Panc1 (cell line): ENCODE results near the gene MRLN. TPM values are rescaled to one million over a fixed set of nuclear protein-coding genes. Genes with fewer than 3 reads are reported as not detected.

Experiments
- ATAC-seq: fragments of 200-7000 bp; cut with Tn5 transposase; 2 replicates; pipeline ENCODE4 v1.9.1; 2020; ENCODE audit warnings: mild to moderate bottlenecking, moderate library complexity
- BruUV-seq: library from RNA; stranded (reverse); fragments of 400-500 nt; replicated peaks from 2 replicates; lab custom pipeline; 2021; lab: Mats Ljungman, UMichigan
- CTCF ChIA-PET: fragments of 300-600 bp; sonication (Branson Sonifier 250); formaldehyde crosslinking; loops from one replicate; lab custom pipeline; 2022; ENCODE audit warnings: antibody characterized with exemption; lab: Charles Lee
- POLR2A ChIA-PET: fragments of 300-600 bp; sonication (Branson Sonifier 250); formaldehyde crosslinking; loops from one replicate; lab custom pipeline; 2022; ENCODE audit warnings: antibody characterized with exemption; lab: Charles Lee
- DNase-seq: peaks from one replicate; pipeline ENCODE4 v3.0.0-alpha.2; 2010; ENCODE audit warnings: low read depth, low spot score
- H3K27ac ChIP-seq: 2 replicates; pipeline ENCODE4 v1.5.1; 2011; ENCODE audit warnings: mild to moderate bottlenecking, low read length, inconsistent platforms
- H3K27me3 ChIP-seq: fragments of 200-500 bp; sonication (Bioruptor generic); 2 replicates; pipeline ENCODE4 v1.6.0; 2014; ENCODE audit warnings: low read length, inconsistent platforms; ENCODE audit not compliant: control insufficient read depth, insufficient read depth
- H3K36me3 ChIP-seq: fragments of 200-500 bp; sonication (Bioruptor generic); 2 replicates; pipeline ENCODE4 v1.5.1; 2014; ENCODE audit warnings: inconsistent platforms, mild to moderate bottlenecking, low read length, moderate library complexity; ENCODE audit not compliant: control insufficient read depth, insufficient read depth
- H3K4me1 ChIP-seq: 2 replicates; pipeline ENCODE4 v1.5.1; 2011; ENCODE audit warnings: inconsistent platforms, mild to moderate bottlenecking, low read length, moderate library complexity; ENCODE audit not compliant: control insufficient read depth, insufficient read depth
- H3K4me3 ChIP-seq, 2 experiments: 2 replicates each; pipeline ENCODE4 v1.5.1; 2011 to 2012; ENCODE audit warnings: low read depth in 2 of 2, low read length in 2 of 2, mild to moderate bottlenecking in 2 of 2, inconsistent platforms in 1 of 2, moderate library complexity in 1 of 2
- H3K9me3 ChIP-seq: fragments of 200-500 bp; sonication (Bioruptor generic); 2 replicates; pipeline ENCODE4 v1.5.1; 2014; ENCODE audit warnings: low read depth, mild to moderate bottlenecking, inconsistent platforms, low read length, moderate library complexity; ENCODE audit not compliant: control insufficient read depth, insufficient read depth
- CTCF ChIP-seq: fragments of 450-650 bp; IDR thresholded peaks from 2 replicates; pipeline ENCODE4 v1.5.1; 2017; ENCODE audit warnings: mild to moderate bottlenecking
- POLR2AphosphoS5 ChIP-seq: IDR thresholded peaks from 2 replicates; pipeline ENCODE4 v1.6.1; 2012; ENCODE audit warnings: mild to moderate bottlenecking, low read depth, low read length, moderate library complexity
- REST ChIP-seq, 2 experiments: IDR thresholded peaks; 2 replicates each; pipeline ENCODE4 v1.6.1; 2011 to 2012; ENCODE audit warnings: low read depth in 2 of 2, control low read depth in 1 of 2, low read length in 1 of 2, mild to moderate bottlenecking in 1 of 2, moderate library complexity in 1 of 2; ENCODE audit not compliant: insufficient read depth in 1 of 2
- SIN3A ChIP-seq: IDR thresholded peaks from 2 replicates; pipeline ENCODE4 v1.6.1; 2012; ENCODE audit warnings: low read depth, mild to moderate bottlenecking, low read length, moderate library complexity, borderline replicate concordance; ENCODE audit not compliant: insufficient read depth
- TCF7L2 ChIP-seq: IDR thresholded peaks from 2 replicates; pipeline ENCODE4 v1.6.1; 2011; ENCODE audit warnings: mild to moderate bottlenecking, low read depth, low read length, inconsistent platforms
- in situ Hi-C: cut with HindIII; loops from 2 replicates; pipeline ENCODE4 v1.10.0; 2016; ENCODE audit warnings: low sequenced_read_pairs, low pct_unique_long_range_greater_than_20kb
- intact Hi-C: fragments of 100-400 bp; cut with micrococcal nuclease; formaldehyde crosslinking; loops from one replicate; pipeline ENCODE4 v1.10.0; 2022; ENCODE audit not compliant: unreplicated experiment
- total RNA-seq: library from RNA; stranded (reverse); gene quantifications from one replicate; pipeline ENCODE4 v1.2.1, GENCODE V29; 2021; ENCODE audit not compliant: unreplicated experiment

Gene MRLN
- total RNA-seq, 1 experiment from 2014 or later, result not detected

GRCh38 chr10:59688921-59689351 is 64.3 kb downstream of the MRLN start:
- TF ChIP-seq SIN3A (no peak), CTCF (no peak), TCF7L2 (no peak)
- no TSS peak for BruUV-seq
- intact Hi-C loops, result no loop called here
- no peak for DNase-seq
- Histone ChIP-seq H3K4me1 (no peaks in the 10 kb centered on the region), H3K9me3 (no peaks in the 10 kb centered on the region), H3K27me3 (peaks cover 2% of the 10 kb centered on the region; the same call in 1 of the 2 replicates), H3K36me3 (no peaks in the 10 kb centered on the region), H3K27ac (no peak overlapping the region), H3K4me3 (no peak overlapping the region)
- in situ Hi-C loops, result no loop called here
- POLR2A ChIA-PET, result no interaction called here
- ATAC-seq, result no peak
- CTCF ChIA-PET, result no interaction called here

GRCh38 chr10:59687657-59688056 is 65.6 kb downstream of the MRLN start:
- no peaks in the 10 kb centered on the region for H3K36me3 ChIP-seq
- no peaks in the 10 kb centered on the region for H3K9me3 ChIP-seq
- DNase-seq (no peak), ATAC-seq (no peak)
- in situ Hi-C loops, result no loop called here
- ChIA-PET CTCF (no interaction called here), POLR2A (no interaction called here)
- H3K4me3 ChIP-seq, result no peak overlapping the region
- TF ChIP-seq POLR2AphosphoS5 (no peak), CTCF (no peak), REST (IDR thresholded peaks at IDR 0.05; ENCODE audit: insufficient read depth in 1 of 2, low read depth in 2 of 2, low read length in 1 of 2) (no peak), TCF7L2 (no peak), SIN3A (no peak)
- 0 out of 2 replicates have a peak, but pooled peaks cover 2% of the 10 kb centered on the region for H3K27me3 ChIP-seq
- H3K4me1 ChIP-seq, result no peaks in the 10 kb centered on the region
- no TSS peak for BruUV-seq
- H3K27ac ChIP-seq, result no peak overlapping the region
- intact Hi-C loops, result no loop called here

Other genes starting within 250 kb of the MRLN start
- 0.13 TPM for gene SLC16A9, start 43.6 kb downstream of the MRLN start, total RNA-seq
- gene CCDC6, start 153.1 kb upstream of the MRLN start, total RNA-seq, result 48.7 TPM